B cell (primary cell): ENCODE measurements around the gene ART4.

ENCODE experiments used
- CTCF ChIP-seq: fragments of 200-600 bp; IDR thresholded peaks from one replicate; pipeline ENCODE4 v1.8.0; 2022; ENCODE audit warnings: antibody characterized with exemption, mild to moderate bottlenecking
- EZH2 ChIP-seq: IDR thresholded peaks from 2 replicates; pipeline ENCODE4 v1.6.1; 2012; ENCODE audit warnings: borderline replicate concordance, low read depth, mild to moderate bottlenecking, moderate library complexity, low read length; ENCODE audit not compliant: insufficient read depth, poor library complexity, severe bottlenecking

- no peak for TF ChIP-seq CTCF
- no peak for TF ChIP-seq EZH2
Measured at GRCh38 chr12:14858513-14858912, 15.2 kb upstream of the ART4 start.
